Ovary (tissue), 9 donors: ENCODE measurements around the gene WFDC5. TPM values are rescaled to one million over a fixed set of nuclear protein-coding genes. Genes with fewer than 3 reads are reported as not detected.

Experiments used
- DNase-seq, 5 donors: peaks; one replicate each; pipeline ENCODE4 v3.0.0-alpha.2; 2019 to 2020
- H3K27ac ChIP-seq, 2 donors: fragments of 200-600 bp; one replicate each; pipeline versions ENCODE4 v1.5.1 to v1.8.0; 2019 to 2022
- H3K27me3 ChIP-seq: fragments of 200-600 bp; one replicate; pipeline ENCODE4 v1.8.0; 2022
- H3K36me3 ChIP-seq: fragments of 200-600 bp; sonication (generic); one replicate; pipeline ENCODE4 v1.5.1; 2019
- H3K4me1 ChIP-seq: one replicate; pipeline ENCODE4 v1.8.1; 2013; ENCODE audit warnings: mild to moderate bottlenecking, moderate library complexity; ENCODE audit not compliant: insufficient read depth
- H3K4me3 ChIP-seq: fragments of 200-600 bp; sonication (generic); one replicate; pipeline ENCODE4 v1.5.1; 2017
- H3K9me3 ChIP-seq, 2 donors: fragments of 200-600 bp in 1 of 2; sonication (generic) in 1 of 2; one replicate each; pipeline versions ENCODE4 v1.5.1 to v1.8.1; 2013 to 2019; ENCODE audit warnings: mild to moderate bottlenecking in 1 of 2, moderate library complexity in 1 of 2
- CTCF ChIP-seq, 3 donors: fragments of 450-650 bp in 2 of 3; fragments of 200-600 bp in 1 of 3; IDR thresholded peaks; one replicate each; pipeline versions ENCODE4 v1.5.1 to v1.8.0; 2016 to 2022; ENCODE audit warnings: antibody characterized with exemption in 3 of 3, mild to moderate bottlenecking in 1 of 3
- EP300 ChIP-seq: sonication (generic); formaldehyde crosslinking; IDR thresholded peaks from one replicate; pipeline ENCODE4 v1.6.1; 2017; ENCODE audit warnings: antibody characterized with exemption
- POLR2A ChIP-seq: fragments of 450-650 bp; IDR thresholded peaks from one replicate; pipeline ENCODE4 v1.6.1; 2017; ENCODE audit warnings: antibody characterized with exemption, mild to moderate bottlenecking, moderate library complexity
- WGBS, 3 donors: extraction: QIAGEN DNeasy Blood & Tissue Kit in 1 of 3; methylation state at CpG; one replicate each; pipeline versions ENCODE4 v1.1.5 to v1.1.7; 2013 to 2017; 5-methylcytosine and 5-hydroxymethylcytosine counted together
- intact Hi-C, 4 donors: fragments of 100-400 bp; cut with DNase I; formaldehyde crosslinking; loops; one replicate each; pipeline versions ENCODE4 v1.11.0 to v1.15.1; 2022 to 2023
- polyA plus RNA-seq, 2 donors: library from polyadenylated mRNA; stranded (reverse); fragments of 200-250 nt in 1 of 2; fragments of 350-450 nt in 1 of 2; fragmentation: Illumina TruSeq in 1 of 2; extraction: RNeasy Lipid Tissue Mini Kit (QIAGEN cat#74804) in 1 of 2; gene quantifications; one replicate each; pipeline ENCODE4 v1.2.3, GENCODE V29; 2013 to 2014
- total RNA-seq, 7 donors: library from RNA; depleted of rRNA in 2 of 7; stranded (reverse); fragments of >200 nt in 2 of 7; fragmentation: NEBNext Ultra II Directional in 3 of 7; extraction: Animal tissue kit (Norgen Biotek cat#: 25700) in 3 of 7; gene quantifications; one replicate each; pipeline versions ENCODE4 v1.1.0 to v1.2.4, GENCODE V29; 2016 to 2023
- donor health status: DM: no; HTN: no; CAD: no; lungs with moderate emphysema.
- donor health status: DM: no; HTN: no; CAD: no.
- donor health status: Bipolar disorder and iron deficiency.
- donor health status: DM: yes; HTN: yes; CAD: no.
- donor health status: DM: no; HTN: no; CAD: no.
- donor health status: DM: yes; HTN: yes; CAD: no.

The WFDC5 gene
- total and polyA plus RNA-seq, 9 donors: not detected

- intact Hi-C loops: no loop called here
- no peak for DNase-seq
- no peaks in the 10 kb centered on the region for H3K36me3 ChIP-seq
- H3K4me3 ChIP-seq: no peak overlapping the region
- H3K27me3 ChIP-seq: no peaks in the 10 kb centered on the region
- H3K27ac ChIP-seq: no peak overlapping the region
- TF ChIP-seq EP300: no peak
- no peak for TF ChIP-seq CTCF (IDR thresholded peaks at IDR 0.05)
- no peak for TF ChIP-seq POLR2A
- H3K9me3 ChIP-seq: no peaks in the 10 kb centered on the region
- WGBS, 3 donors: 88 to 90% (median 89%) methylated on average over 3 of the region's 3 CpGs
- no peaks in the 10 kb centered on the region for H3K4me1 ChIP-seq
Observed at GRCh38 chr20:45087097-45087790, 27.7 kb downstream of the WFDC5 start.

GRCh38 chr20:45085867-45086266, 29.1 kb downstream of the WFDC5 start:
- no peak overlapping the region for H3K4me3 ChIP-seq
- intact Hi-C loops: no loop called here
- TF ChIP-seq EP300 (no peak), CTCF (IDR thresholded peaks at IDR 0.05) (no peak), POLR2A (no peak)
- no peak for DNase-seq
- H3K27ac ChIP-seq: no peak overlapping the region
- WGBS, 3 donors: 91 to 100% (median 96%) methylated on average over 1 of the region's 1 CpG
- no peaks in the 10 kb centered on the region for H3K36me3 ChIP-seq
- no peaks in the 10 kb centered on the region for H3K9me3 ChIP-seq
- no peaks in the 10 kb centered on the region for H3K4me1 ChIP-seq
- H3K27me3 ChIP-seq: no peaks in the 10 kb centered on the region

GRCh38 chr20:45085289-45085688, 29.7 kb downstream of the WFDC5 start:
- intact Hi-C loops: no loop called here
- no peak for TF ChIP-seq EP300
- no peak for TF ChIP-seq POLR2A
- no peak for TF ChIP-seq CTCF (IDR thresholded peaks at IDR 0.05)

GRCh38 chr20:45083127-45083526, 31.8 kb downstream of the WFDC5 start:
- TF ChIP-seq CTCF (IDR thresholded peaks at IDR 0.05) (no peak), EP300 (no peak), POLR2A (no peak)
- WGBS, 3 donors: 97 to 100% (median 100%) methylated on average over 1 of the region's 1 CpG
- no peak overlapping the region for H3K4me3 ChIP-seq
- H3K36me3 ChIP-seq: no peaks in the 10 kb centered on the region
- no peak for DNase-seq
- H3K27ac ChIP-seq: no peak overlapping the region
- no peaks in the 10 kb centered on the region for H3K9me3 ChIP-seq
- no peaks in the 10 kb centered on the region for H3K4me1 ChIP-seq
- intact Hi-C loops: no loop called here
- H3K27me3 ChIP-seq: no peaks in the 10 kb centered on the region

More at GRCh38 chr20:45085289-45085688, 29.7 kb downstream of the WFDC5 start:
- DNase-seq: no peak
- no peaks in the 10 kb centered on the region for H3K9me3 ChIP-seq
- H3K27ac ChIP-seq: no peak overlapping the region
- 73 to 83% (median 76%) methylated on average over 2 of the region's 2 CpGs for WGBS, 3 donors
- H3K36me3 ChIP-seq: no peaks in the 10 kb centered on the region
- H3K27me3 ChIP-seq: no peaks in the 10 kb centered on the region
- H3K4me1 ChIP-seq: no peaks in the 10 kb centered on the region
- H3K4me3 ChIP-seq: no peak overlapping the region
